ENCODE measurements around the gene TEX29. TPM values are rescaled to one million over a fixed set of nuclear protein-coding genes. Genes with fewer than 3 reads are reported as not detected.

Gene TEX29
- total RNA-seq, 1 experiment from 2014 or later = 0.68 TPM

DNA sequence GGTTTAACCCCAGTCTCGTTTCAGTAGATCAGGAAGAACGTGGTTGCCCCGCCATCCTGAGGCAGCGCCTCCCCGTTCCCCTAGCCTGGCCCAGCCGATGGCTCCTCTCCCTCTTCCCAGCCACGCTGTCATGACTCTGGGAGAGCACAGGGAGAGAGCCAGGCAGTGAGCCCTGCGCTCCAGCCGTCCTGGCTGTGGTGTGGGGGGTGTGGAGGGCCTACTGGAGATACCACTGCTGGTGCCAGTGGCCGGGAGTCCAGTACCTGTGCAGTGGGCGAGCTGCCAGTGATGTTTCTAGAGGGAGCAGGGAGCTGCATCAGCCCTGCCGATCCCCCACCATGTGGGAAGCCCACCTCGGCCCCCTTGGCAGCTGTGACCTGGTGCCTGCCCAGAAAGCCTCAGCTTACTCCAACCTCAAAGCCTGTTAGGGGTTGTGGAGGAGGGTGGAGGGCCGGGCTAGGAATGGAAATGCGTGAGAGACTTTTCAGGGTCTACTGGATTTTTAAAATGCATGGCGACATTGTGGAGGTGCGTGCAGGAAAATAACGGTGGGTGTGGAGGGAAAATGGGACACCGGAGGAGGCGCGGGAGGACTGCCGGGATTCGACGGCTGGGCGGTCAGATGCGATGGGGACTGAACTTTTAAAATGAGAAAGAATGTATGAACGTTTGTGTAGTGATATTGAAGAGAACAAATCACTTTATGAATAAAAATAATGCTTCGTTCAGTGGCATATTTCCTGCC is 4.9 kb downstream of the TEX29 start (continued):
- TF ChIP-seq, protein P1, sequence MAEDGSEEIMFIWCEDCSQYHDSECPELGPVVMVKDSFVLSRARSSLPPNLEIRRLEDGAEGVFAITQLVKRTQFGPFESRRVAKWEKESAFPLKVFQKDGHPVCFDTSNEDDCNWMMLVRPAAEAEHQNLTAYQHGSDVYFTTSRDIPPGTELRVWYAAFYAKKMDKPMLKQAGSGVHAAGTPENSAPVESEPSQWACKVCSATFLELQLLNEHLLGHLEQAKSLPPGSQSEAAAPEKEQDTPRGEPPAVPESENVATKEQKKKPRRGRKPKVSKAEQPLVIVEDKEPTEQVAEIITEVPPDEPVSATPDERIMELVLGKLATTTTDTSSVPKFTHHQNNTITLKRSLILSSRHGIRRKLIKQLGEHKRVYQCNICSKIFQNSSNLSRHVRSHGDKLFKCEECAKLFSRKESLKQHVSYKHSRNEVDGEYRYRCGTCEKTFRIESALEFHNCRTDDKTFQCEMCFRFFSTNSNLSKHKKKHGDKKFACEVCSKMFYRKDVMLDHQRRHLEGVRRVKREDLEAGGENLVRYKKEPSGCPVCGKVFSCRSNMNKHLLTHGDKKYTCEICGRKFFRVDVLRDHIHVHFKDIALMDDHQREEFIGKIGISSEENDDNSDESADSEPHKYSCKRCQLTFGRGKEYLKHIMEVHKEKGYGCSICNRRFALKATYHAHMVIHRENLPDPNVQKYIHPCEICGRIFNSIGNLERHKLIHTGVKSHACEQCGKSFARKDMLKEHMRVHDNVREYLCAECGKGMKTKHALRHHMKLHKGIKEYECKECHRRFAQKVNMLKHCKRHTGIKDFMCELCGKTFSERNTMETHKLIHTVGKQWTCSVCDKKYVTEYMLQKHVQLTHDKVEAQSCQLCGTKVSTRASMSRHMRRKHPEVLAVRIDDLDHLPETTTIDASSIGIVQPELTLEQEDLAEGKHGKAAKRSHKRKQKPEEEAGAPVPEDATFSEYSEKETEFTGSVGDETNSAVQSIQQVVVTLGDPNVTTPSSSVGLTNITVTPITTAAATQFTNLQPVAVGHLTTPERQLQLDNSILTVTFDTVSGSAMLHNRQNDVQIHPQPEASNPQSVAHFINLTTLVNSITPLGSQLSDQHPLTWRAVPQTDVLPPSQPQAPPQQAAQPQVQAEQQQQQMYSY (CRISPR knock-in tag; IDR thresholded peaks at IDR 0.05) = no peak
- TF ChIP-seq GABPB1 (CRISPR knock-in tag; IDR thresholded peaks at IDR 0.05) (no peak), RELA (CRISPR knock-in tag; IDR thresholded peaks at IDR 0.05; ENCODE audit: borderline replicate concordance) (no peak), ZBTB21 (CRISPR knock-in tag; IDR thresholded peaks at IDR 0.05; ENCODE audit: borderline replicate concordance) (no peak), ELF4 (CRISPR knock-in tag; IDR thresholded peaks at IDR 0.05; ENCODE audit: low read depth) (no peak), ZNF317 (CRISPR knock-in tag; IDR thresholded peaks at IDR 0.05; ENCODE audit: borderline replicate concordance, low read depth) (no peak), GTF2I (CRISPR knock-in tag; conservative IDR thresholded peaks at IDR 0.05) (no peak), ATF1 (CRISPR knock-in tag; IDR thresholded peaks at IDR 0.05) (no peak)
- TF ChIP-seq, protein P2, sequence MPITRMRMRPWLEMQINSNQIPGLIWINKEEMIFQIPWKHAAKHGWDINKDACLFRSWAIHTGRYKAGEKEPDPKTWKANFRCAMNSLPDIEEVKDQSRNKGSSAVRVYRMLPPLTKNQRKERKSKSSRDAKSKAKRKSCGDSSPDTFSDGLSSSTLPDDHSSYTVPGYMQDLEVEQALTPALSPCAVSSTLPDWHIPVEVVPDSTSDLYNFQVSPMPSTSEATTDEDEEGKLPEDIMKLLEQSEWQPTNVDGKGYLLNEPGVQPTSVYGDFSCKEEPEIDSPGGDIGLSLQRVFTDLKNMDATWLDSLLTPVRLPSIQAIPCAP (CRISPR knock-in tag; IDR thresholded peaks at IDR 0.05) = no peak

DNA sequence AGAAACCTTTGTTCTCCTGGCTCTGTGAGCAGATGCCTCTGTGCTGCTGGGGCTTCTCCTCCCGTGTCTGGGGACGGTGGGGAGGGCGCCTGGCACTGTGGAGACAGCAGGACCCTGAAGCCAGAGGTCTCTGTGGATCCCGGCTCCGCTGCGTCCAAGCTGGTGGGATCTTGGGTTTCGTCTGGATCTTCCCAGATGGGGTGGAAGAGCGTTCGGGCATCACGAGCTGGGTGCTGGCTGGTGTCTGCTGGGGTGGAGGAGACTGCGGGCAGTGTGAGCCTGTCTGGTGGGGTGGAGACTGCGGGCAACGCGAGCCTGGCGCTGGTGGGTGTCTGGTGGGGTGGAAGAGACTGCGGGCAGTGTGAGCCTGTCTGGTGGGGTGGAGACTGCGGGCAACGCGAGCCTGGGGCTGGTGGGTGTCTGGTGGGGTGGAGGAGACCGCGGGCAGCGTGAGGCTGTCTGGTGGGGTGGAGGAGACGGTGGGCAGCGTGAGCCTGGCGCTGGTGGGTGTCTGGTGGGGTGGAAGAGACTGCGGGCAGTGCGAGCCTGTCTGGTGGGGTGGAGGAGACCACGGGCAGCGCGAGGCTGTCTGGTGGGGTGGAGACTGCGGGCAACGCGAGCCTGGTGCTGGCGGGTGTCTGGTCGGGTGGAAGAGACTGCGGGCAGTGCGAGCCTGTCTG is 5.6 kb downstream of the TEX29 start:
- no peak overlapping the region for H3K4me3 Mint-ChIP-seq
- ATAC-seq (no peak), DNase-seq (ENCODE audit: low spot score) (no peak)
- H3K27ac Mint-ChIP-seq = no peak overlapping the region
- TF ChIP-seq GTF2I (CRISPR knock-in tag; conservative IDR thresholded peaks at IDR 0.05) (no peak), GABPB1 (CRISPR knock-in tag; IDR thresholded peaks at IDR 0.05) (no peak), NFE2L1 (CRISPR knock-in tag; IDR thresholded peaks at IDR 0.05) (no peak)
- TF ChIP-seq, protein P3, sequence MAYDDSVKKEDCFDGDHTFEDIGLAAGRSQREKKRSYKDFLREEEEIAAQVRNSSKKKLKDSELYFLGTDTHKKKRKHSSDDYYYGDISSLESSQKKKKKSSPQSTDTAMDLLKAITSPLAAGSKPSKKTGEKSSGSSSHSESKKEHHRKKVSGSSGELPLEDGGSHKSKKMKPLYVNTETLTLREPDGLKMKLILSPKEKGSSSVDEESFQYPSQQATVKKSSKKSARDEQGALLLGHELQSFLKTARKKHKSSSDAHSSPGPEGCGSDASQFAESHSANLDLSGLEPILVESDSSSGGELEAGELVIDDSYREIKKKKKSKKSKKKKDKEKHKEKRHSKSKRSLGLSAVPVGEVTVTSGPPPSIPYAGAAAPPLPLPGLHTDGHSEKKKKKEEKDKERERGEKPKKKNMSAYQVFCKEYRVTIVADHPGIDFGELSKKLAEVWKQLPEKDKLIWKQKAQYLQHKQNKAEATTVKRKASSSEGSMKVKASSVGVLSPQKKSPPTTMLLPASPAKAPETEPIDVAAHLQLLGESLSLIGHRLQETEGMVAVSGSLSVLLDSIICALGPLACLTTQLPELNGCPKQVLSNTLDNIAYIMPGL (CRISPR knock-in tag; IDR thresholded peaks at IDR 0.05) = no peak
- no peaks in the 10 kb centered on the region for H3K9me3 Mint-ChIP-seq
- ChIA-PET CTCF (no interaction called here), POLR2A (no interaction called here)
- no peaks in the 10 kb centered on the region for H3K27me3 Mint-ChIP-seq (ENCODE audit: low read depth)
- H3K36me3 Mint-ChIP-seq = no peaks in the 10 kb centered on the region
- no peaks in the 10 kb centered on the region for H3K4me1 Mint-ChIP-seq

DNA sequence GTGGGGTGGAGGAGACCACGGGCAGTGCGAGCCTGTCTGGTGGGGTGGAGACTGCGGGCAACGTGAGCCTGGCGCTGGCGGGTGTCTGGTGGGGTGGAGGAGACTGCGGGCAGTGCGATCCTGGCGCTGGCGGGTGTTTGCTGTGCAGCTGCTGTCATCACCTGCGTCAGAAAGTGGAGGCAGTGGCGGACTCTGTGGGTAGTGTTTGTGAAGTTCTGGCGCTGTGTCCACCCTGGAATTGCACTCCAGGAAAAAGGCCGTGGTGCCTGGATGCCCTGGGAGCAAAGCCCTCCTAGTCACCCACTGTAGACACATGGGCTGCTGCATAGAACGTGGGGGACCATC is 6.2 kb downstream of the TEX29 start:
- no peak for DNase-seq (ENCODE audit: low spot score)
- H3K27me3 Mint-ChIP-seq (ENCODE audit: low read depth) = no peaks in the 10 kb centered on the region

More for the DNA sequence above, 6.2 kb downstream of the TEX29 start:
- no peaks in the 10 kb centered on the region for H3K36me3 Mint-ChIP-seq
- no peaks in the 10 kb centered on the region for H3K9me3 Mint-ChIP-seq
- POLR2A ChIA-PET = no interaction called here
- no peaks in the 10 kb centered on the region for H3K4me1 Mint-ChIP-seq
- no peak overlapping the region for H3K27ac Mint-ChIP-seq
- CTCF ChIA-PET = interaction anchor here (1.3 kb wide), 1 partner anchor 18 kb away, joined by 4 read pairs; no protein-coding TSS in a partner anchor
- ATAC-seq = no peak
- H3K4me3 Mint-ChIP-seq = no peak overlapping the region
- TF ChIP-seq NFYB (CRISPR knock-in tag; conservative IDR thresholded peaks at IDR 0.05; ENCODE audit: low read depth) = no peak
- TF ChIP-seq, protein P4, sequence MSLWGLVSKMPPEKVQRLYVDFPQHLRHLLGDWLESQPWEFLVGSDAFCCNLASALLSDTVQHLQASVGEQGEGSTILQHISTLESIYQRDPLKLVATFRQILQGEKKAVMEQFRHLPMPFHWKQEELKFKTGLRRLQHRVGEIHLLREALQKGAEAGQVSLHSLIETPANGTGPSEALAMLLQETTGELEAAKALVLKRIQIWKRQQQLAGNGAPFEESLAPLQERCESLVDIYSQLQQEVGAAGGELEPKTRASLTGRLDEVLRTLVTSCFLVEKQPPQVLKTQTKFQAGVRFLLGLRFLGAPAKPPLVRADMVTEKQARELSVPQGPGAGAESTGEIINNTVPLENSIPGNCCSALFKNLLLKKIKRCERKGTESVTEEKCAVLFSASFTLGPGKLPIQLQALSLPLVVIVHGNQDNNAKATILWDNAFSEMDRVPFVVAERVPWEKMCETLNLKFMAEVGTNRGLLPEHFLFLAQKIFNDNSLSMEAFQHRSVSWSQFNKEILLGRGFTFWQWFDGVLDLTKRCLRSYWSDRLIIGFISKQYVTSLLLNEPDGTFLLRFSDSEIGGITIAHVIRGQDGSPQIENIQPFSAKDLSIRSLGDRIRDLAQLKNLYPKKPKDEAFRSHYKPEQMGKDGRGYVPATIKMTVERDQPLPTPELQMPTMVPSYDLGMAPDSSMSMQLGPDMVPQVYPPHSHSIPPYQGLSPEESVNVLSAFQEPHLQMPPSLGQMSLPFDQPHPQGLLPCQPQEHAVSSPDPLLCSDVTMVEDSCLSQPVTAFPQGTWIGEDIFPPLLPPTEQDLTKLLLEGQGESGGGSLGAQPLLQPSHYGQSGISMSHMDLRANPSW (CRISPR knock-in tag; conservative IDR thresholded peaks at IDR 0.05; ENCODE audit: low read depth) = no peak
- no peak for TF ChIP-seq ZNF232 (CRISPR knock-in tag; IDR thresholded peaks at IDR 0.05)
- no peak for TF ChIP-seq ZNF263 (CRISPR knock-in tag; IDR thresholded peaks at IDR 0.05; ENCODE audit: low read depth)
- no peak for TF ChIP-seq PRRX2 (CRISPR knock-in tag; IDR thresholded peaks at IDR 0.05)
- TF ChIP-seq CBFB (CRISPR knock-in tag; IDR thresholded peaks at IDR 0.05; ENCODE audit: low read depth) = no peak
- TF ChIP-seq, protein P5, sequence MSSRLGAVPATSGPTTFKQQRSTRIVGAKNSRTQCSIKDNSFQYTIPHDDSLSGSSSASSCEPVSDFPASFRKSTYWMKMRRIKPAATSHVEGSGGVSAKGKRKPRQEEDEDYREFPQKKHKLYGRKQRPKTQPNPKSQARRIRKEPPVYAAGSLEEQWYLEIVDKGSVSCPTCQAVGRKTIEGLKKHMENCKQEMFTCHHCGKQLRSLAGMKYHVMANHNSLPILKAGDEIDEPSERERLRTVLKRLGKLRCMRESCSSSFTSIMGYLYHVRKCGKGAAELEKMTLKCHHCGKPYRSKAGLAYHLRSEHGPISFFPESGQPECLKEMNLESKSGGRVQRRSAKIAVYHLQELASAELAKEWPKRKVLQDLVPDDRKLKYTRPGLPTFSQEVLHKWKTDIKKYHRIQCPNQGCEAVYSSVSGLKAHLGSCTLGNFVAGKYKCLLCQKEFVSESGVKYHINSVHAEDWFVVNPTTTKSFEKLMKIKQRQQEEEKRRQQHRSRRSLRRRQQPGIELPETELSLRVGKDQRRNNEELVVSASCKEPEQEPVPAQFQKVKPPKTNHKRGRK (CRISPR knock-in tag; IDR thresholded peaks at IDR 0.05; ENCODE audit: borderline replicate concordance) = no peak
- TF ChIP-seq, protein P3 (CRISPR knock-in tag; IDR thresholded peaks at IDR 0.05) = no peak
- no peak for TF ChIP-seq TCF7 (CRISPR knock-in tag; IDR thresholded peaks at IDR 0.05; ENCODE audit: low read depth)
